Measurements from ENCODE around the gene KDM4C. TPM values are rescaled to one million over a fixed set of nuclear protein-coding genes. Genes with fewer than 3 reads are reported as not detected.

Gene KDM4C
- total and polyA plus RNA-seq, 8 donors = 6.7 to 129 (median 79.9) TPM

- Histone ChIP-seq H3K9me3 (no peaks in the 10 kb centered on the region), H3K4me3 (no peak overlapping the region), H3K4me1 (peaks cover 0 to 28% (median 16%) of the 10 kb centered on the region in 4 donors), H3K27ac (no peak overlapping the region), H3K36me3 (peaks cover 0 to 23% (median 14%) of the 10 kb centered on the region in 4 donors), H3K27me3 (no peaks in the 10 kb centered on the region)
- intact Hi-C loops (cut with DNase I; ENCODE audit: low total_unique reads) = no loop called here
- 47 to 72% (median 56%) methylated on average over 3 of the region's 3 CpGs for WGBS, 5 donors
- DNase-seq = no peak
- no peak for TF ChIP-seq POLR2AphosphoS5 (IDR thresholded peaks at IDR 0.05)
- TF ChIP-seq POLR2A (IDR thresholded peaks at IDR 0.05) = no peak
These were observed 64.9 kb downstream of the KDM4C start for GRCh38 chr9:6822696-6823095.

DNA sequence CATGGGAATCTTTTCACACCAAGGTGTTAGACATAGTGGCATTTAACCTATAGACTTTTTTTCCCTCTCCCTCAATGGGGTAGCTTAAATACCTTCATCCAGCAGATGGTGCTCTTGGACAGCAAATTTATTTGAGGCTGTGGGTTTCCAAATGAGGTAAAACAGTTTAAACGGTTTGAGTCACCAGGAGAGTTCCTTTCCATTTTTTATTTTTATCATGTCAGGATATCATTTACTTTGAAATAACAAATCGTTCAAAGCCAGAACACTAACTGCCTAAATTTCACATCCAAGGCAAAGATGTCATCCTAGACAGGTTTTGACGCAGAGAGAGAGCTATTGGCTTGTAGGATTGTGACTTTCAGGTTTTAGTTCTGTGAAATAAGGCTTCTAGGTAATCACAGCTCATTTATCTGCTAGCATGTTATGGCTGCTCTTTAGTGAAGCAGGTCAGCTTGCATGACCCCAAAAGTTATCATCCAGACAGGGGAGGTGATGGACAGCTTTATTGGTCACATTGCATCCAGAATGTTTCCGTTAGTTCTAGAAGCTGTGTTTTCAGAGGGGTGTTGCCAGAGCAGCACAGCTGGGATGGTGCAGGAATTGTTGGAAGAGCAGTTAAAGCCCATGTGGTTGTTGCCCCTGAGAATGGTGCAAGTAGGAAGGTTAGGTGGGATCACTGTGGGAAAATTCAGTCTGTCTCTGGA, 69.8 kb downstream of the KDM4C start:
- DNase-seq = peak in 1 of 2 donors; percentile 82
- 41 to 50% (median 47%) methylated on average over 4 of the region's 4 CpGs for WGBS, 5 donors
- TF ChIP-seq POLR2AphosphoS5 (IDR thresholded peaks at IDR 0.05) (no peak), CTCF (IDR thresholded peaks at IDR 0.05) (peak in 3 of 7 experiments; percentile 31 to 56 (median 42))

GRCh38 chr9:6829027-6829426, 71.3 kb downstream of the KDM4C start:
- peaks cover 0 to 30% (median 21%) of the 10 kb centered on the region in 4 donors for H3K36me3 ChIP-seq
- DNase-seq = no peak
- H3K9me3 ChIP-seq = peaks cover 0 to 5% (median 0%) of the 10 kb centered on the region in 4 donors
- H3K4me3 ChIP-seq = no peak overlapping the region
- 92 to 98% (median 97%) methylated on average over 2 of the region's 2 CpGs for WGBS, 5 donors
- H3K4me1 ChIP-seq = peaks cover 0 to 6% (median 0%) of the 10 kb centered on the region in 4 donors
- TF ChIP-seq CTCF (IDR thresholded peaks at IDR 0.05) (no peak), EP300 (IDR thresholded peaks at IDR 0.05) (no peak), POLR2AphosphoS5 (IDR thresholded peaks at IDR 0.05) (no peak), POLR2A (IDR thresholded peaks at IDR 0.05) (no peak)
- no peaks in the 10 kb centered on the region for H3K27me3 ChIP-seq
- H3K27ac ChIP-seq = no peak overlapping the region
- intact Hi-C loops (cut with DNase I; ENCODE audit: low total_unique reads) = no loop called here

More for the DNA sequence above, 69.8 kb downstream of the KDM4C start:
- Histone ChIP-seq H3K4me3 (no peak overlapping the region), H3K27ac (no peak overlapping the region), H3K9me3 (peaks cover 0 to 5% (median 0%) of the 10 kb centered on the region in 4 donors), H3K36me3 (peaks cover 0 to 43% (median 29%) of the 10 kb centered on the region in 4 donors), H3K4me1 (peaks cover 0 to 6% (median 0%) of the 10 kb centered on the region in 4 donors), H3K27me3 (no peaks in the 10 kb centered on the region)
- intact Hi-C loops (cut with DNase I; ENCODE audit: low total_unique reads) = no loop called here

DNA sequence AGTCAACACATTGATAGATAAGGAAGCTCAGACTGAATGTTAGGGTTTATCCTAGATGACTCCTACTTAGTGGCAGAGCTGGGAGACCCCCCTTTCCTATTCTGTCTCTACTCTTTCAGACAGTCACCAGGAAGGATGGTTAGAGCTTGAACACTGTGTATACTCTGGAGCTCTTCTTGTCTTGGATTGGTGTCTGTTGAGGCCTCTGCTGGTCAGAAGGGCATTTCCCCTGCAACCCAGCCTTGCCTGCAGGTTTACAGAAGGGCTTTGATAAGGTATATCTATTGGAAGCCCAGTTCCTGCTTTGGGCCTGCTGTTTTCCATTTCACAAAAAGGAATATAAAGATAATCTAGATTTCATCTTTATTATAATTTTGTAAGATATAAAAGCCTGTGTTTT, 71.8 kb downstream of the KDM4C start:
- peaks cover 0 to 5% (median 0%) of the 10 kb centered on the region in 4 donors for H3K9me3 ChIP-seq
- H3K27me3 ChIP-seq = no peaks in the 10 kb centered on the region
- H3K4me1 ChIP-seq = peaks cover 0 to 6% (median 0%) of the 10 kb centered on the region in 4 donors
- no peak for DNase-seq
- no peak for TF ChIP-seq EP300 (IDR thresholded peaks at IDR 0.05)
- TF ChIP-seq CTCF (IDR thresholded peaks at IDR 0.05) = no peak
- no peak for TF ChIP-seq POLR2A (IDR thresholded peaks at IDR 0.05)
- TF ChIP-seq POLR2AphosphoS5 (IDR thresholded peaks at IDR 0.05) = no peak
- peaks cover 3 to 34% (median 26%) of the 10 kb centered on the region in 4 donors for H3K36me3 ChIP-seq
- H3K4me3 ChIP-seq = no peak overlapping the region
- intact Hi-C loops (cut with DNase I; ENCODE audit: low total_unique reads) = no loop called here
- no peak overlapping the region for H3K27ac ChIP-seq
